Fibroblast of skin of right biceps (primary cell): ENCODE data around the gene NR1H4.
"Not testable (repeated sequence)": the region's sequence is repeated elsewhere in the genome, so short reads cannot be mapped to it uniquely, and the experiment has no call there.

Source experiments
- DNase-seq: peaks from one replicate; pipeline ENCODE4 v3.0.0-alpha.2; 2013

NR1H4 gene

DNA sequence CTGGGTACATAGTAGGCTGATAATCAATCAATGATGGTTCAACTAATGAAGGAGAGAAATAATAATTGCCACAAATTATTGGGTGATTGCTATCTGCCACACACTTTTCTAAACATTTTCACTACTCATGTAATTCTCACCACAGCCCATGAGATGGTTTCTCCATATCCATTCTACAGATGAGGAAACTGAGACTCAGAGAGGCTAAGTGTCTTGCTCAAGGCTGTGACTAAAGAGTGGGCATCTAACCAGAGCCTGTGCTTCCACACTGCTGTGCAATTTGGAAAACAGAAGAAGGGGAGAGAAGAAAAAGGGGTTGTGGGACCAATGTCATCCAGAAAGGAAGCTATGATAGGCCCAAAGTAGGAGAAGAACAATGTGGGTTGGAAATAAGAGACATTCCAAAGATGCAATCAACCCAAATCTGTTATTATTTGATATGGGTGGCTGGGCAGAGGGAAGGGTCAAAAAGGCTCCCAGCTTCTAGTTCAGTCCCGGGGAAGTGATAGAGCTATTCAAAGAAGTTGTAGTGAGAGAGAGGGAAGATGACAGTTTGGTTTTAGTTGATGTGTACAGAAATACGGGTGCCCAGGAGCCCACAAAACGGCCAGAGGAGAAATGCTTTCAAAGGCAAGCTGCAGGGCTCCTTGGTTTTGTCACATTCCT, 483 bp upstream of the NR1H4 start:
- no peak for DNase-seq

DNA sequence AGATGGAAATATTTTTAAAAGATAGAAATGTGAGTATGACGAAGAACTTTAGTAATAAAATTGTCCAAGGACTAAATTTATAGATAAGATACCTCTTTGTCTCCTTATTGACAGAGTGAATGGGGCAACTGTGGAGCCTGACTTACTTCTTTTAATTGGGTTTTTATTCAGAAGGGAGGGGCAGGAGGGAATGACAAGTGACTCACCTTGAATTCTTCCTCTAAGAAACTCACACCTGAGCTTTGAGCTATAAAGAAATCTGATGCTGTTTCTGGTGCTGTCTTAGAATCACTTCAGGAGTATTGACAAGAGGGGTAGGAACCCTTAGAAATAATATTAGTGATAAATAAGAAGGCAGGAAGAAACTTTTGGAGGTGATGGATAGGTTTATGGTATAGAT, 951 bp downstream of the NR1H4 start:
- no peak for DNase-seq

- no peak for DNase-seq
Measured at GRCh38 chr12:100476013-100476751, 2.5 kb downstream of the NR1H4 start.

- DNase-seq = no peak
Measured at GRCh38 chr12:100481021-100481420, 7.4 kb downstream of the NR1H4 start.

DNA sequence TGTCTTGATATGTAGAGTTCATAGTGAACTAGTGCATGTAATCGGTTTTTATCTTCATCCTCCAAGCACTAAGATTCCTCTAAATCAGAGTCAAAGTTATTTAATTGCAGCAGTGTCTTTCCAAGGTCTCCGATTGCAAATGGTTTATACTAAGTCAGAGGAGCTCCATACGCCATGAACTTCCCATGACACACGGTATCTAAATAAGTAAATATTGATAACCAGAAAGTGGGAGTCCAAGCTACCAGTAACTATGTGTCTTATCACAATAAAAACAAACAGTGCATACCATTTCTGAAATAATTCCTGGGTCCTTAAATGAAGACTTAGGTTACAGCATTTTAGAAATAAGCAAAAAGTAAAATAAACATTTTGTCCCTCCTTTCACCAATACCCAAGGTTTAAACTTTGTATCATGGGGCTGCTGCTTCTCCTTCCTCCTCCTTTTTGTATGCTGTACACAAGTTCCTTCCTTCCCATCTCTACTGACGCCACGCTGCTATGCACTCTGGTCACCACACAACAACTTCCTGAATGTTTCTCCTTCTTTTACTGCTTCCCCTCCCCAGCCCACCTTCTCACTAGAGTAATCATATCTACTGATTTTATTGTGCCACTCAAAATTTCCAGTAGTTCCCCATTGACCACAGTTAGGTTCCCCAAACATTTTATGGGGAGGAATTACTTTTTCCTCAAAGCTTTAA, 10.7 kb downstream of the NR1H4 start:
- no peak for DNase-seq

GRCh38 chr12:100484891-100485471, 11.3 kb downstream of the NR1H4 start:
- DNase-seq = no peak

GRCh38 chr12:100485983-100486382, 12.3 kb downstream of the NR1H4 start:
- DNase-seq = no peak

DNA sequence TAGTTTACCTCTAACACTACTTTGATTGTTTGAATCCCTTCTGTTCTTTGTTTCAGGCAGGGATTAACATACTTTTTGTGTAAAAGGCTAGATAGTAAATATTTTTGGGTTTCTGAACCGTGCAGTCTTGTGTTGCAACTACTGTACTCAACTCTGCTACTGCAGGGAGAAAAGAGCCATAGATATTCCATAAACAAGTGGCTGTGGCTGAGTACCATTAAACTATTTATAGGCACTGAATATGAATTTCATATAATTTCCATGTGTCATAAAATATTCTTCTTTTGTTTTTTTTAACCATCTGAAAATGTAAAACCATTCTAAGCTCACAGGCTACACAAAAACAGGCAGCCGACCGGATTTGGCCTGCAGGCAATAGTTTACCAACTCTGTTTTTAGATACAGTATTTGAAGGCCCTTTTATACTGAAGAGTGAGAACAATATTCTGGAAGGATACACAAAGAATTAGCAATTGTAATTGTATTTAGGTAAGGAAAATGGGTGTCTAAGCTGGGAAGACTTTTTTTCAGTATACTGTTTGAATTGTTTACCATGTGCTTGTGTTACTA, 15.7 kb downstream of the NR1H4 start:
- no peak for DNase-seq

DNA sequence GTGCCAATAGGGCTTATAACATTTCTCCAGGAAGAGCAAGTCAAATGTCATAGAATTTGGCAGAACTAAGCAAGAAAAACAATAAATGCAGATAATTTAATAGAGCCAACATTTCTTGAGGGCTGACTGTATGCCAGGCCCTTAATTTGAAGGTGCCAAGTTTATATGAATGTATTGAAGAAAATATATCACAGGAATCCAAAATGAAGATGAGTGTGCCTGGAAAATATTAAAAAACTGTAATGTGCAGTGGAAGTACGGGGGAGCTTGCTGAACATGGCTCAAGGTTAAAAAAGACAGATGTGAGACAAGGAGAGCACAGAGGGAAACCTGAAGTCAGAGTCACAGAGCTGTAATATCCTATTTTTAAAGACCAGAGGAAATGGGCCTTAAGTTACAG, 16.4 kb downstream of the NR1H4 start:
- DNase-seq = no peak

DNA sequence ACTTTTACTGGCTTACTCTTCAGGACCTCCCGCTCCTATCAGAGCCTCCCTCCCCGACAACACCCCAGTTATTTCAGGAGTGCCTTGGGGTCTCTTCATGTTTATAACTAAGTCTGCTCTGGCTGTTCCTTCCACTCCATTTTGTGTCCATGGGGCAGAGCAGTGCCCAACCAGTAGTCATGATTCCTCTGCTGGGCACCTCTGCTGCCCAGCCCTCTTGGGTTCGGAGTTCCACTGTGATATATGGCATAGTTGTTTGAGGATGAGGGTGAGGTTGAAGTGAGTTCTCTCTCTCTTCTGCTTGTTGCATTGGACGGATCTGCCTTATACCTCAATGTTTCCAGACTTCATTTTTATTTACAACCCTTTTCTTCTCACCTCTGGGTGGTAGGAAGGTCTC, 17.4 kb downstream of the NR1H4 start:
- DNase-seq = no peak

GRCh38 chr12:100493396-100494012, 19.8 kb downstream of the NR1H4 start:
- no peak for DNase-seq

DNA sequence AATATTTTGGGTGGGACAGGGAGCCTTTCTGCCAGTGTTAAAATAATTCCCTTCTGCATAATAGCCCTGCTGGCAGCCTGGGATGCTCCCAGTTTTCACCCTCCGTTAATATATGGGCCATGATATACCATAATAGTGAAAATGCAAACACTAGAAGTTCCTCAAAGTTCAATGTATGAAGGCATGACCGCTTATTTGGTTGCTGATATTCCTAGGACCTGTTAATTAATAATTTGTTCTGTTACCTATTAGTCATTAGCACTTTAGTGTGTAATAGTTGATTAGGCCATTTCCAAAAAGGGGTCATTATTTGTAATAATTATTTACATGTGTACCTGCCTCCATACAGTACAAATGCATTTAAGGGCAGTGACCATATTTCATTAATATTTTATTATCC, 20.4 kb downstream of the NR1H4 start:
- DNase-seq = no peak

- DNase-seq = no peak
Measured at GRCh38 chr12:100494538-100494937, 20.9 kb downstream of the NR1H4 start.

DNA sequence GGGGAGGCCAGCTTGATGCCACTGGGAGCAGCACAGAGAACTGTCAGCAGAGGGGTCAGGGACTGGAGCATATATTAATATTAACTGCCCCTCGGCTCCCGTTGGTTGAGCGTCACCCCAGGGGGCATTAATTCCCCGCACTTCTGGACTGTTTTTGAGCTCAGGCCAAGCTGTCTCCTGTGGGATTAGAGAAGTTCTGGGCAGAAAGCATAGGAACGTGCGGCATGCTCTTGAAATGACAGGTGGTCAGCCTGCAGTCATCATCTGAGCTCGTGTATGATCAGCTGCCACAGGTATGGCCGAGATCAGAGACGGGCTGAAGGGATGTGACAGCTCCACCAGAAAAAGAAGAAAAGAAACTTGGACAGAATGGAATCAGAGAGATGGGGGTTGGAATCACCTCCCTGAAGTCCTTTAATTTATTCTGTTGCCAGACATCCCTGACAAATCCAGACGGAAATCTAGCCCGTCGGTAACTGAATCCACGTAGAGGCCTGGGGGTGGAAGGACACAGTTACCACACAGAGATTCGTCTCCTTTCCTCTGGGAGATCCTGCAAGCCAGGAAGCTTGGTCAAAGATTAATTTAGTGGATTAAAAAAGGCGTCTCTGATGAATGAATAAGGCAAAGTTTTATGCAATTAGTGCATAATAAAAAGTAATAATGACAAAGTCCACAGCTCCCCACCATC, 23.6 kb downstream of the NR1H4 start:
- no peak for DNase-seq

GRCh38 chr12:100498141-100498540, 24.5 kb downstream of the NR1H4 start:
- no peak for DNase-seq

DNA sequence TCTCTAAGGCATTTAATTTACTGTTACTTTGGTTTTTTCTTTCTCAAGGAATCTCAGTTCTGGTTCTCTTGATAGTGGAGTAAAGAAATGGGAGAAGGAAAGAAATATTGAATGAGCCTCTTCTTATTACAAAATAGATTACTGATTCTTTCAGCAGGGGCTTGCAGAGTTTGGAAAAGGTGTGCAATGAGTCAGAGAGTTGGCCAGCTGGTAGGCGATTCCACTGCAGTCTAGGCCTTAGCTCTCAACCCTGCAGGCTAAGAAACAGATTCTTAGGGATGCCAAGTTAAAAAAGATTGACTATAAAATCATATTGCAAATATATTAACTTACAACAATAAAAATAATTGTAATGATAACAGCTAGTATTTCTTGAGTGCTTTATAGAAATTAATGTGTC, 25.8 kb downstream of the NR1H4 start:
- no peak for DNase-seq

DNA sequence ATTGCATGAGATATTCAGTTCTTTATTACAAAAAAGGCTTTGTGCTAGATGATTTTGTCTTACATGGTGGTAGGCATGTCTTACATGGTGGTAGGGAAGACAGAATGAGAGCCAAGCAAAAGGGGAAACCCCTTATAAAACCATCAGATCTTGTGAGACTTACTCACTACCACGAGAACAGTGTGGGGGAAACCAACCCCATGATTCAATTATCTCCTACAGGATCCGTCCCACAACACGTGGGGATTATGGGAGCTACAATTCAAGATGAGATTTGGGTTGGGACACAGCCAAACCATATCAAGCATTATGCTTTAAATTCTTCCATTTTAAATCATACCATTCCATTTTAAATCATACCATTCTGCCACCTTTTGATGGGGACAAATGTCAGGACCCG, 29.1 kb downstream of the NR1H4 start:
- not testable (repeated sequence) for DNase-seq

- DNase-seq = no peak
Measured at GRCh38 chr12:100503228-100503628, 29.6 kb downstream of the NR1H4 start.

GRCh38 chr12:100504804-100505203, 31.1 kb downstream of the NR1H4 start:
- DNase-seq = no peak

- DNase-seq = no peak
Measured at GRCh38 chr12:100508751-100509150, 35.1 kb downstream of the NR1H4 start.

- DNase-seq = no peak
Measured at GRCh38 chr12:100512692-100513091, 39.0 kb downstream of the NR1H4 start.

DNA sequence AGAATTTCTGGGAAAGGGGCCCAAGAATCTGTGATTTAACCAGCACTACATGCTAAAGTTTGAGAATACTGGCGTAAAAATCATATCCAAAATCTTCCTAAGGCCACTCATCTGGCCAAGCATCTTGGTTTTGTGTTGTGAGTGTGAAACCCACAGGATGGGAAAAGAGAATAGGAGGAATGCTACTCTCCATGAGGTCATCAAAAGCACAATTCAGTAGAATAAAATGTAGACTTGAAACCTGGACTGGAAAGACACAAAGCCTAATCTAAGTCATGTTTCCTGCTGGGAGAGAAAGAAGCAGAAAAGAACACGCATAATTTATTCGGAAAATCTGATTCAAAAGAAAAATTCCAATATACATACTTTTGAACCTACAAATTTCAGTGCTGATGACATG, 42.3 kb downstream of the NR1H4 start:
- DNase-seq = no peak
